Neutrophil (primary cell): ENCODE data around the gene GPR18.

Experiments
- H3K27ac ChIP-seq: fragments of 200-600 bp; sonication (generic); 2 replicates; pipeline ENCODE4 v1.5.1; 2016; ENCODE audit warnings: mild to moderate bottlenecking, moderate library complexity
- H3K27me3 ChIP-seq: fragments of 200-600 bp; sonication (generic); 2 replicates; pipeline ENCODE4 v1.6.0; 2016; ENCODE audit warnings: mild to moderate bottlenecking
- H3K36me3 ChIP-seq: fragments of 200-600 bp; sonication (generic); 2 replicates; pipeline ENCODE4 v1.5.1; 2017
- H3K4me1 ChIP-seq, 2 experiments: fragments of 200-600 bp in 1 of 2; sonication (generic) in 1 of 2; 1 replicate in 1 of 2; 2 replicates in 1 of 2; pipeline versions ENCODE4 v1.5.1 to v1.6.1; 2013 to 2016; ENCODE audit warnings: low read depth in 1 of 2, low read length in 1 of 2, mild to moderate bottlenecking in 1 of 2, moderate library complexity in 1 of 2; ENCODE audit not compliant: control insufficient read depth in 1 of 2, insufficient read depth in 1 of 2
- H3K4me3 ChIP-seq, 2 experiments: fragments of 200-600 bp in 1 of 2; sonication (generic) in 1 of 2; 1 replicate in 1 of 2; 2 replicates in 1 of 2; pipeline ENCODE4 v1.5.1; 2013 to 2016; ENCODE audit warnings: low read depth in 1 of 2, low read length in 1 of 2, mild to moderate bottlenecking in 1 of 2, moderate library complexity in 1 of 2
- H3K9me3 ChIP-seq: fragments of 200-600 bp; sonication (generic); 2 replicates; pipeline ENCODE4 v1.5.1; 2016
- CTCF ChIP-seq: fragments of 200-600 bp; sonication (generic); IDR thresholded peaks from 2 replicates; pipeline ENCODE4 v1.5.1; 2016; ENCODE audit warnings: antibody characterized with exemption

The GPR18 gene

DNA sequence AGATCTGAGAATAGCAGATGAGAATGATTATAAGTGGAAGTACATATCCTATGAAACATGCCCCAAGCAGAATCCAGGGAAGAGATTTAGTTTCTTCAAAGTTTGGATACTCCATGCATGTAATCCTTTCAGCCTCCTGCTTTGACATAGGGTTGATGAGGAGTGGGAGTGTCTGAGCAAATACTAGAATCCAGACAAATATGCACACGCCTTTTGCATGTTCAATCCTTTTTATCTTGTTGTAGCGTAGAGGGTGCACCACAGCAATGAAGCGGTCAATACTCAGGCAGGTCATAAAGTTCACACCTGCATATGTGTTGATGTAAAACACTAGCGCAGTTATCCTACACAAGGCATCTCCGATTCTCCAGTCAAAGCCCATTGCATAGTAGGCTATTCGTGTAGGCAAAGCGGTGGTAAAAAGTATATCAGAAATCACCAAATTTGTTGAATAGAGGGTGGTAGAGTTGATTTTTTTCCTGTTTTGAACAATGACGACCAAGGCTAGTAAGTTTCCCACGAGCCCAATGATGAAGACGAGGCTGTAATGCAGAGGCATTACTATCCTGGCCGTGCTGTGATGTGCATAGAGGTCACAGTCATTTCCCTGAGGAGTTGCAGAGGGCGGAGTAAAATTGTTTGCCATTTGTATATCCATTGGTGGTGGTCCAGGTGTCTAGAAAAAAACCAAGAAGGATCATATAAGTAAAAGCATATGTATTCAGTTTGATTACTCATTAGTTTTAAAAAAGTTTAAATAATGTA, 37.5 kb upstream of the GPR18 start:
- Histone ChIP-seq H3K27me3 (no peaks in the 10 kb centered on the region), H3K4me1 (peaks cover 13 to 21% of the 10 kb centered on the region in 2 experiments), H3K9me3 (no peaks in the 10 kb centered on the region), H3K4me3 (no peak overlapping the region), H3K27ac (no peak overlapping the region), H3K36me3 (no peaks in the 10 kb centered on the region)
- TF ChIP-seq CTCF: no peak

DNA sequence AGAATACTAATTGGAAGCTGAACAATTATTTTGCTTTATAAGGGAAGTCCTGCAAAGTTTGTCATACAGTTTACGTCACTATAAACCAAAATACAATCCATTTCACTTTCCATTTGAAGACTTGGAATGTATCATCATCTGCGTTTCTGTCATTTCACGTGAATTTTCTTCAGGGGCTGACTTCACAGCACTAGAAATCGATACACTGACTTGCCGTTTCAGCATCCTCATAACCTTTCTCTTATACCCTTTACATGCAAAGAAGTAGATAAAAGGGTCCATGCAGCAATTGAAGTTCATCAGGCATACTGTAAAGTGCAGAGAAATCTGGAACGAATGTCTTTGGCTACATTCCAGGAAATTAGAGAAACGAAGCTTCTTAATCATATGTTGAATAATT, 36.8 kb upstream of the GPR18 start:
- no peaks in the 10 kb centered on the region for H3K9me3 ChIP-seq
- peaks cover 20 to 27% of the 10 kb centered on the region in 2 experiments for H3K4me1 ChIP-seq
- no peaks in the 10 kb centered on the region for H3K27me3 ChIP-seq
- no peak for TF ChIP-seq CTCF
- H3K4me3 ChIP-seq: no peak overlapping the region
- H3K36me3 ChIP-seq: no peaks in the 10 kb centered on the region
- no peak overlapping the region for H3K27ac ChIP-seq

DNA sequence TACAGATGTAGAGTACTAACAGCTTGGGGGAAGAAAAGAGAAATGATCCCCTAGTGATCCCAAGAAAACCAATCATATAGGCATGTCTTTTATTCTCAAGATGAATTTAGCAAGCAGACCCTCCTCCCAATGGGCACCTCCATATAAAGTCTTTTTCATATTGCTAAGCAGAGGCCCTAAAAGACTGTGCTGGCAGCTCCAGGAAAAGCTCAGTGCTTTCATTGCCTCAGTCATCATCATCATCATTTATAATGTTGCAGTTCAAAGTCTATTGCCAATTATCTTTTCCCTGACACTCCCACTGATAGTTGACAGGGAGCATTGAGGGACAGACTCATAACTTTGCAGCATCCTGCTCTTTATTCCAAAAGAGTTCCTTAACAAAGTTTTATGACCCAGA, 36.0 kb upstream of the GPR18 start:
- H3K27me3 ChIP-seq: no peaks in the 10 kb centered on the region
- no peak overlapping the region for H3K27ac ChIP-seq
- no peaks in the 10 kb centered on the region for H3K36me3 ChIP-seq
- no peak for TF ChIP-seq CTCF
- H3K9me3 ChIP-seq: no peaks in the 10 kb centered on the region
- no peak overlapping the region for H3K4me3 ChIP-seq
- H3K4me1 ChIP-seq: peaks cover 23 to 31% of the 10 kb centered on the region in 2 experiments

GRCh38 chr13:99293178-99293577, 35.0 kb upstream of the GPR18 start:
- no peaks in the 10 kb centered on the region for H3K9me3 ChIP-seq
- TF ChIP-seq CTCF: no peak
- no peaks in the 10 kb centered on the region for H3K36me3 ChIP-seq
- H3K27ac ChIP-seq: peak overlapping the region; percentile 75
- no peaks in the 10 kb centered on the region for H3K27me3 ChIP-seq
- H3K4me3 ChIP-seq: no peak overlapping the region
- peaks cover 34 to 38% of the 10 kb centered on the region in 2 experiments for H3K4me1 ChIP-seq

DNA sequence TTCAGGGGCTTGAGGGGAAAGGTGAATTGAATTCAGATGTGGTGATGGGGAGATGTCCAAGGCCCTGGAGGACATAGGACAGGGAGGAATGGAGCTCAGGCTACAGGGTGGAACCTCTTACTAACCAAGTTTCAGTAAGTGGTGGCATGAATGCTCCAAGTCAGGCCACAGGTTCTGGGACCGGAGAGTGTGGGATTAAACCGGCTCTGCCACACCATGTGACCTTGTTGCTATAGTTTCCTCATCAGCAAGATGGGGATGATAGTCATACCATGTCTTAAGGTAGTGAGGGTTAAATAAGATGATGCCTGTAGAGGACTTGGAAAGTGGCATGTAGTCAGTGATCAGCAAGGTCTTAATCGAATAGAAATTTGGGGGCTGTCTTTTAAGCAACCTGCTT, 32.7 kb upstream of the GPR18 start:
- H3K27ac ChIP-seq: peak overlapping the region; percentile 30
- H3K4me1 ChIP-seq: peaks cover 40 to 45% of the 10 kb centered on the region in 2 experiments
- no peak for TF ChIP-seq CTCF
- no peaks in the 10 kb centered on the region for H3K27me3 ChIP-seq
- H3K9me3 ChIP-seq: no peaks in the 10 kb centered on the region
- no peaks in the 10 kb centered on the region for H3K36me3 ChIP-seq
- H3K4me3 ChIP-seq: no peak overlapping the region
